Mesendoderm (in vitro differentiated cells): Measurements from ENCODE around the gene SLC28A2.
"Not testable (repeated sequence)": the region's sequence is repeated elsewhere in the genome, so short reads cannot be mapped to it uniquely, and the experiment has no call there.

Experiments
- DNase-seq: peaks from one replicate; pipeline ENCODE4 v3.0.0; 2013
- H2AK5ac ChIP-seq: 2 replicates; pipeline ENCODE4 v1.6.1; 2013; ENCODE audit warnings: low read length, inconsistent platforms
- H2BK120ac ChIP-seq: 2 replicates; pipeline ENCODE4 v1.6.1; 2013; ENCODE audit warnings: low read depth, mild to moderate bottlenecking, low read length, moderate library complexity, mixed read lengths
- H2BK15ac ChIP-seq: replicated peaks from 2 replicates; pipeline ENCODE4 v1.6.1; 2013; ENCODE audit warnings: low read depth, mild to moderate bottlenecking, moderate library complexity
- H2BK5ac ChIP-seq: 2 replicates; pipeline ENCODE4 v1.6.1; 2013; ENCODE audit warnings: low read length, inconsistent platforms
- H3K18ac ChIP-seq: 2 replicates; pipeline ENCODE4 v1.6.1; 2013; ENCODE audit warnings: mild to moderate bottlenecking, low read length, mixed read lengths
- H3K23ac ChIP-seq: one replicate; pipeline ENCODE4 v1.6.1; 2013; ENCODE audit warnings: low read length
- H3K27ac ChIP-seq: 2 replicates; pipeline ENCODE4 v1.5.1; 2013; ENCODE audit warnings: low read depth, mild to moderate bottlenecking, inconsistent platforms, low read length, moderate library complexity
- H3K27me3 ChIP-seq: 2 replicates; pipeline ENCODE4 v1.6.1; 2013; ENCODE audit warnings: low read length, control low read depth, mild to moderate bottlenecking, inconsistent platforms; ENCODE audit not compliant: insufficient read depth, poor library complexity
- H3K36me3 ChIP-seq: 2 replicates; pipeline ENCODE4 v1.6.1; 2013; ENCODE audit warnings: low read length, inconsistent platforms; ENCODE audit not compliant: control insufficient read depth, insufficient read depth
- H3K4ac ChIP-seq: one replicate; pipeline ENCODE4 v1.6.1; 2013; ENCODE audit warnings: low read depth, mild to moderate bottlenecking, low read length, moderate library complexity
- H3K4me1 ChIP-seq: 2 replicates; pipeline ENCODE4 v1.6.1; 2013; ENCODE audit warnings: low read depth, low read length, inconsistent platforms; ENCODE audit not compliant: control insufficient read depth
- H3K4me2 ChIP-seq: 2 replicates; pipeline ENCODE4 v1.6.1; 2013; ENCODE audit warnings: low read length
- H3K4me3 ChIP-seq: 2 replicates; pipeline ENCODE4 v1.5.1; 2013; ENCODE audit warnings: mild to moderate bottlenecking, low read length
- H3K56ac ChIP-seq: one replicate; pipeline ENCODE4 v1.6.1; 2013; ENCODE audit warnings: low read length
- H3K79me1 ChIP-seq: 2 replicates; pipeline ENCODE4 v1.6.1; 2013; ENCODE audit warnings: low read length, inconsistent platforms
- H3K79me2 ChIP-seq: 2 replicates; pipeline ENCODE4 v1.6.1; 2013; ENCODE audit warnings: mild to moderate bottlenecking, low read length; ENCODE audit not compliant: control insufficient read depth, insufficient read depth
- H3K9ac ChIP-seq: 2 replicates; pipeline ENCODE4 v1.6.1; 2013; ENCODE audit warnings: low read length, inconsistent platforms
- H4K5ac ChIP-seq: one replicate; pipeline ENCODE4 v1.6.1; 2013; ENCODE audit warnings: low read length
- H4K8ac ChIP-seq: one replicate; pipeline ENCODE4 v1.6.1; 2013; ENCODE audit warnings: low read depth, mild to moderate bottlenecking, control low read depth, low read length, moderate library complexity
- WGBS: extraction: QIAGEN DNeasy Blood & Tissue Kit; methylation state at CpG from one replicate; pipeline ENCODE4 v1.1.7; 2013; ENCODE audit warnings: low lambda C conversion rate, missing lambda C conversion rate; ENCODE audit not compliant: insufficient coverage; ENCODE audit errors: extremely low coverage; 5-methylcytosine and 5-hydroxymethylcytosine counted together

Gene SLC28A2

DNA sequence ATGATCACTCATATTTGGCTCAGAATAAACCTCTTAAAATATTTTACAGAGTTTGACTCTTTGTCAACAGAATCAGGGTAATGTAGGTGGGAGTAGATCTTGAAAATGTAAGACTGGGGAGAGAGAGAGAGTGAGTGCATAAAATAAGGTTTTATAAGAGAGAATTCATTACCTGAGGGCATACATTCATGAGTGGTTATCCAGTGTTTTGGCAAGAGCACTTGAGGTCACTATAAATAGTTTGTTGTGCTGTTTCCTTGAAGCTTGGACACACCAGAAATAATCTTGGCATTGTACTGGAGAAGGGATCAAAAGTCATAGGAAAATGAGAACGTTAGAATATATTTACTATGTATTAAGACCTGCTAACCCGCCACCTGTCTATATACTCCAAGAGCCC, 33.4 kb downstream of the SLC28A2 start:
- no peak overlapping the region for H3K27ac ChIP-seq
- no peak overlapping the region for H2AK5ac ChIP-seq
- no CpG with 5 or more reads among the region's 2 CpGs for WGBS
- no peaks in the 10 kb centered on the region for H3K79me2 ChIP-seq
- H3K23ac ChIP-seq, result no peak overlapping the region
- DNase-seq, result no peak
- no peak overlapping the region for H3K18ac ChIP-seq
- H4K5ac ChIP-seq, result no peak overlapping the region
- no peak overlapping the region for H3K4me2 ChIP-seq
- H3K4me3 ChIP-seq, result no peak overlapping the region
- no peak overlapping the region for H3K56ac ChIP-seq
- H2BK15ac ChIP-seq, result no peak overlapping the region
- H2BK5ac ChIP-seq, result no peak overlapping the region
- H3K36me3 ChIP-seq, result no peaks in the 10 kb centered on the region
- no peak overlapping the region for H3K4ac ChIP-seq
- no peak overlapping the region for H2BK120ac ChIP-seq
- H3K79me1 ChIP-seq, result no peaks in the 10 kb centered on the region
- H4K8ac ChIP-seq, result no peak overlapping the region
- H3K9ac ChIP-seq, result no peak overlapping the region
- no peaks in the 10 kb centered on the region for H3K27me3 ChIP-seq
- H3K4me1 ChIP-seq, result no peaks in the 10 kb centered on the region

DNA sequence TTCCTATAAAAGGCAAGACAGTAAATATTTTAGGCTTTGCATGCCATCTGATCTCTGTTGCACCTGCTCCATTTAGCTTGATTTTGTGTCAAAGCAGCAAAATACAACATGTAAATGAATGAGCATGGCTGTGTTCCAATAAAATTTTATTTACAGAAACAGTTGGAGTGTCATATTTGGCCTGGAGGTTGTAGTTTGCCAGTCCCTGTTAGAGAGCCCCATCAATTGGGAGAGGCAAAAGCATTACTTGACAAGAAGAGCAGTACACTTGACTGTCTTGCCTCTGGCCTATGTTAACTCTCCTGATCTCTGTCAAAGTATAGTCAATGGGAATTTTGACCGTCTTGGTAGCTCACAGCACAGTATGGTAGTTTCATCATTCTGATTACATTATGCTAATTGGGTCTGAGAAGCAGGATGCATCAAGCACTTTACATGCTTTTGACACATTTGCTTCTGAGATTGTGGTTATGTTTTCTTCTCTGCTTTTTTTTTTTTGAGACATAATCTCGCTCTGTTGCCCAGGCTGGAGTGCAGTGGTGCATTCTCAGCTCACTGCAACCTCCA, 35.4 kb downstream of the SLC28A2 start:
- Histone ChIP-seq H2BK5ac (no peak overlapping the region), H2BK120ac (no peak overlapping the region), H4K5ac (no peak overlapping the region), H3K27me3 (no peaks in the 10 kb centered on the region), H3K36me3 (no peaks in the 10 kb centered on the region), H3K23ac (no peak overlapping the region), H4K8ac (no peak overlapping the region), H2BK15ac (no peak overlapping the region), H3K56ac (no peak overlapping the region), H3K4ac (no peak overlapping the region), H3K4me2 (no peak overlapping the region), H3K79me2 (no peaks in the 10 kb centered on the region), H3K4me1 (no peaks in the 10 kb centered on the region), H3K27ac (no peak overlapping the region), H3K79me1 (no peaks in the 10 kb centered on the region), H2AK5ac (no peak overlapping the region), H3K9ac (no peak overlapping the region), H3K18ac (no peak overlapping the region), H3K4me3 (no peak overlapping the region)
- WGBS, result no CpG with 5 or more reads among the region's 2 CpGs
- DNase-seq, result no peak

DNA sequence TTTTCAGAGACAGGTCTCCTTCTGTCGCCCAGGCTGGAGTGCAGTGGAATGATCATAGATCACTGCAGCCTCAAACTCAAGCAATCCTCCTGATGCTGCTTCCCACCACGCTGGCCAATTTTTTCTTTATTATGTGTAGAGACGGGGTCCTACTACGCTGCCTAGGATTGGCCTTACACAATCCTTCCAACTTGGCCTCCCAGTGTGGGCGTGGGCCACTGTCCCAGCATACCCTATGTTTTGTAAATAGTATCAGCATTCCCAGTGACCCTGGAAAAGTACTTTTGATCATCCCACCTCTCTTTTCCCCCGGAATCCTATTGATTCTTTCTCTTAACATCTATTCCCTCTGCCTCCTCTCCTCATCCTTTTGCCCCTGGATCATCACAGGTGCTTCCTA, 36.9 kb downstream of the SLC28A2 start:
- no peak overlapping the region for H3K4me3 ChIP-seq
- no peak overlapping the region for H3K23ac ChIP-seq
- no peak overlapping the region for H3K56ac ChIP-seq
- no peaks in the 10 kb centered on the region for H3K4me1 ChIP-seq
- no peak overlapping the region for H2BK120ac ChIP-seq
- no peak overlapping the region for H3K9ac ChIP-seq
- no peak overlapping the region for H3K4ac ChIP-seq
- no peak overlapping the region for H3K18ac ChIP-seq
- H3K27ac ChIP-seq, result no peak overlapping the region
- no peak overlapping the region for H2BK5ac ChIP-seq
- H3K79me1 ChIP-seq, result no peaks in the 10 kb centered on the region
- no peak overlapping the region for H3K4me2 ChIP-seq
- no peak for DNase-seq
- H2AK5ac ChIP-seq, result no peak overlapping the region
- WGBS, result no CpG with 5 or more reads among the region's 6 CpGs
- H4K5ac ChIP-seq, result no peak overlapping the region
- no peak overlapping the region for H2BK15ac ChIP-seq
- H3K27me3 ChIP-seq, result no peaks in the 10 kb centered on the region
- H4K8ac ChIP-seq, result no peak overlapping the region
- no peaks in the 10 kb centered on the region for H3K79me2 ChIP-seq
- no peaks in the 10 kb centered on the region for H3K36me3 ChIP-seq

DNA sequence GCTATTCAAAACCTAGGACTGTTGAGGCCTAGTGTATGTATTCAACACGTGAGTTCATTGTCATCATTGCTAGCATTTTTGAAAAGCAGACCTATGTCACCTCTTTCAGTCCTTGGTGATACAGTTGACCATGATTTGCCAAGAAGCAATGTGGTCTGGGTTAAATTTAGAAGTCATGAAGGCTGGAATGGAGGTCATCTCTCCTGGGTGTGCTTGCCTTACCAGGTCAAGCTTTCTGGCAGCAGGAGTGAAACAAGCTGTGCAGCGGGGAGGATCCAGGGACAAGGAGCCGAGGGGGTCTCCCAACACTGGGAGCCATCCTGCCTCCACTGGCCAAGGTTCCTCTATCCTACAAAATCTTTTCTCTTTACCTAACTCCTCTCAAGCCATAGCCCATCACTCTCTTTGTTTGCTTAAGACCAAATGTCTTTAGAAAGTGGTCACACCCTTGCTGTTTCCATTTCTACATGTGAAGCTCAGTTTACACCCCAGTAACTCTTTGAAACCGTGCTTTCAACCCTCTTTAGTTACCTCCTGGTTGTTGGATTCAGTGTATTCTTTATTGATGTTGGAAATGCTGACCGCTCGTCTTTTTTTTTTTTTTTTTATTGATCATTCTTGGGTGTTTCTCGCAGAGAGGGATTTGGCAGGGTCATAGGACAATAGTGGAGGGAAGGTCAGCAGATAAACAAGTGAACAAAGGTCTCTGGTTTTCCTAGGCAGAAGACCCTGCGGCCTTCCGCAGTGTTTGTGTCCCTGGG, 40.0 kb downstream of the SLC28A2 start:
- Histone ChIP-seq H2BK15ac (no peak overlapping the region), H3K79me2 (no peaks in the 10 kb centered on the region), H3K27ac (no peak overlapping the region), H4K8ac (no peak overlapping the region), H3K27me3 (no peaks in the 10 kb centered on the region), H3K56ac (no peak overlapping the region), H3K18ac (no peak overlapping the region), H3K4me2 (no peak overlapping the region), H3K4me1 (no peaks in the 10 kb centered on the region), H2BK5ac (no peak overlapping the region), H4K5ac (no peak overlapping the region), H2BK120ac (no peak overlapping the region), H3K79me1 (no peaks in the 10 kb centered on the region), H2AK5ac (no peak overlapping the region), H3K23ac (no peak overlapping the region), H3K4me3 (no peak overlapping the region), H3K9ac (no peak overlapping the region), H3K4ac (no peak overlapping the region), H3K36me3 (no peaks in the 10 kb centered on the region)
- DNase-seq, result no peak
- WGBS, result no CpG with 5 or more reads among the region's 9 CpGs

DNA sequence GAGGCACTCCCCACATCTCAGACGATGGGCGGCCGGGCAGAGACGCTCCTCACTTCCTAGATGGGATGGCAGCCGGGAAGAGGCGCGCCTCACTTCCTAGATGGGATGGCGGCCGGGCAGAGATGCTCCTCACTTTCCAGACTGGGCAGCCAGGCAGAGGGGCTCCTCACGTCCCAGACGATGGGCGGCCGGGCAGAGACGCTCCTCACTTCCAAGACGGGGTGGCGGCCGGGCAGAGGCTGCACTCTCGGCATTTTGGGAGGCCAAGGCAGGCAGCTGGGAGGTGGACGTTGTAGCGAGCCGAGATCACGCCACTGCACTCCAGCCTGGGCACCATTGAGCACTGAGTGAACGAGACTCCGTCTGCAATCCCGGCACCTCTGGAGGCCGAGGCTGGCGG, 41.3 kb downstream of the SLC28A2 start:
- not testable (repeated sequence) for H3K56ac ChIP-seq, H4K8ac ChIP-seq, H3K9ac ChIP-seq, H3K23ac ChIP-seq, H3K18ac ChIP-seq, H2BK5ac ChIP-seq, H3K4ac ChIP-seq, DNase-seq, H3K27ac ChIP-seq, H3K79me2 ChIP-seq, H3K4me3 ChIP-seq, H2BK120ac ChIP-seq, H3K36me3 ChIP-seq, H4K5ac ChIP-seq, H2BK15ac ChIP-seq, H3K79me1 ChIP-seq, H3K4me1 ChIP-seq, H2AK5ac ChIP-seq, H3K4me2 ChIP-seq, H3K27me3 ChIP-seq
- WGBS, result no CpG with 5 or more reads among the region's 27 CpGs

DNA sequence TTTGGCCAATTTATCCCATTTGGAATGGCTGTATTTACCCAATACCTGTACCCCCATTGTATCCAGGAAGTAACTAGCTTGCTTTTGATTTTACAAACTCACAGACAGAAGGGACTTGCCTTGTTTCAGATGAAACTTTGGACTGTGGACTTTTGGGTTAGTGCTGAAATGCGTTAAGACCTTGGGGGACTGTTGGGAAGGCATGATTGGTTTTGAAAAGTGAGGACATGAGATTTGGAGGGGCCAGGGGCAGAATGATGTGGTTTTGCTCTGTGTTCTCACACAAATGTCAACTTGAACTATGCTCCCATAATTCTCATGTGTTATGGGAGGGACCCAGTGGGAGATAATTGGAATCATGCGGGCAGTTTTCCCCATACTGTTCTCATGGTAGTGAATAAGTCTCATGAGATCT, 46.9 kb downstream of the SLC28A2 start:
- not testable (repeated sequence) for H4K8ac ChIP-seq, DNase-seq, H4K5ac ChIP-seq, H2AK5ac ChIP-seq, H3K27ac ChIP-seq, H3K9ac ChIP-seq, H3K4me3 ChIP-seq, H3K4ac ChIP-seq, H3K79me2 ChIP-seq, H3K27me3 ChIP-seq, H3K56ac ChIP-seq, H2BK5ac ChIP-seq, H2BK15ac ChIP-seq, H3K18ac ChIP-seq, H3K23ac ChIP-seq, H3K79me1 ChIP-seq, H2BK120ac ChIP-seq, H3K4me2 ChIP-seq, H3K4me1 ChIP-seq, H3K36me3 ChIP-seq
- no CpG with 5 or more reads among the region's 2 CpGs for WGBS
